HG02642 (cell line): Measurements from ENCODE around the gene ATXN7L3.
"Not testable (repeated sequence)": the region's sequence is repeated elsewhere in the genome, so short reads cannot be mapped to it uniquely, and the experiment has no call there.

ENCODE experiments used
- ATAC-seq: cut with Tn5 transposase; IDR thresholded peaks from one replicate; pipeline ENCODE4 v1.9.1; 2021; ENCODE audit warnings: mild to moderate bottlenecking; ENCODE audit not compliant: unreplicated experiment, poor library complexity

Gene ATXN7L3

DNA sequence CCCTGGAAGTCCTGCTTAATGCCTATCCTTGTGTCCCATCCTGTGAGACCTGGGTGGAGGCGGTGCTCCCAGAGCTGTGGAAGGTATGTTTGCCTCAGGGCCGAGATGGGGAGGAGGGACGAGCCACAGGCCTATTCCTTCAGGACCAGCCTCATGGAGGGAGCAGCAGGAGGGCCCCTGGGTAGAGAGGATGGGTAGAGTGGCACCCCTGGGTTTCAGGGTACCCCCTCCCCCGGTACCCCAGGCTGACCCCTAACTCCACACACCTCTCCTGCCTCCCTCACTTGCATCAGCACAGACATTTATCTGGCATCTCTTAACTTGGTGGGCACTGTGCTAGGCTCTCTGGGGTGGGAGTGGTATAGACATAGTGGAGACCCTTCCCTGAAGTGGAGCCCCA is 22.0 kb downstream of the ATXN7L3 start:
- no peak for ATAC-seq

- ATAC-seq = no peak
Measured at GRCh38 chr17:44176671-44177501, 22.8 kb downstream of the ATXN7L3 start.

DNA sequence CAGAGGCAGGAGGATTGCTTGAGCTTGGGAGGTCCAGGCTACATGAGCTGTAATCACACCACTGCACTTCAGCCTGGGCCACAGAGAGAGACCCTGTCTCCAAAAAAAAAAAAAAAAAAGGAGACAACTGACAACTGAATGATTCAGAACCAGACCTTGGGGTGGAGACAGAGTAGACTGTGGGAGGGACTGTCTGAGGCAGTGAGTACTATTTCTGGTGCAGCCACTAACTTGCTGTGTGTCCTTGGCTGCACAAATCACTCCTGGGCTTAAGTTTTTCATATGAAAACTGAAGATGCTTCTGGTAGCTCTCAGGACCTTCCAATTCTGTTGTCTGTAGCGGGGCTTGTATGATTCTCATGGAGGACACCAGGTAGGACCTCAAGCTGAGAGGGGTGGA is 23.4 kb downstream of the ATXN7L3 start:
- no peak for ATAC-seq

- ATAC-seq = no peak
Measured at GRCh38 chr17:44174427-44174826, 25.3 kb downstream of the ATXN7L3 start.

DNA sequence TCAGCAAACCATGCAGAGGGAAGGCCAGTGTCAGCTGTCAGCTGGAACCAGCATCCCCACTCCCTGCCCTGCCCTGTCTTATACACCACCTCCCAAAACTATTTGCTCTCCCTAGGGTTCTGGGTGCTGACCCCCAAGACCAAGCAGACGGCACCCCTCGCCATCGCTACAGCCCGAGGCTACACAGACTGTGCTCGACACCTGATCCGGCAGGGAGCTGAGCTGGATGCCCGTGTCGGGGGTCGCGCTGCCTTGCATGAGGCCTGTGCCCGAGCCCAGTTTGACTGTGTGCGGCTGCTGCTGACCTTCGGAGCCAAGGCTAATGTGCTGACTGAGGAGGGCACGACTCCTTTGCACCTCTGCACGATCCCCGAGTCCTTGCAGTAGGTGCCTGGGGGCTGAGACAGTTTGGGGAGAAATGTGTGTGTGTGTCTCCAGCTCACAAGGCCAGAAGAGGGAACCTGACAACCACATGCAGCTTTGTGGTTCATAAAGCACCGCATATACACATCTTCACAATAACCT is 27.7 kb downstream of the ATXN7L3 start:
- no peak for ATAC-seq

GRCh38 chr17:44170499-44171201 is 29.0 kb downstream of the ATXN7L3 start, which contains the start of gene ASB16:
ASB16 (plus strand) TSS chr17:44170704; CDS start chr17:44170790, 86 bp downstream.
- no peak for ATAC-seq

GRCh38 chr17:44170135-44170498 is 29.6 kb downstream of the ATXN7L3 start:
- no peak for ATAC-seq

- no peak for ATAC-seq
Measured at GRCh38 chr17:44167181-44167861, 32.4 kb downstream of the ATXN7L3 start.

DNA sequence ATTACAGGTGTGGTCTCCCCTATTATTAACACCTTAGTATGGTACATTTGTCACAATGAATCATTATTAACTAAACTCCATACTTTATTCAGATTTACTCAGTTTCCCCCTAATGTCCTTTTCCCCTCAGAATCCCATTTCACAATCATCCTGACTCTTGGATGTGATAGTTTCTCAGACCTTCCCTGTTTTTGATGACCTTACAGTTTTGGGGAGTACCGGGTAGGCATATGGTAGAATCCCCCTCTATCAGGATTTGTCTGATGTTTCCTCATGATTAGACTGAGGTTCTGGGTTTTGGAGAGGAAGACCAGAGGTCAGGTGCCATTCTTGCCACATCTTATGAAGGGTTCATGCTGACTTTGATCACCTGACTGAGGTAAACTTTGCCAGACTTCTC is 35.2 kb downstream of the ATXN7L3 start:
- no peak for ATAC-seq

DNA sequence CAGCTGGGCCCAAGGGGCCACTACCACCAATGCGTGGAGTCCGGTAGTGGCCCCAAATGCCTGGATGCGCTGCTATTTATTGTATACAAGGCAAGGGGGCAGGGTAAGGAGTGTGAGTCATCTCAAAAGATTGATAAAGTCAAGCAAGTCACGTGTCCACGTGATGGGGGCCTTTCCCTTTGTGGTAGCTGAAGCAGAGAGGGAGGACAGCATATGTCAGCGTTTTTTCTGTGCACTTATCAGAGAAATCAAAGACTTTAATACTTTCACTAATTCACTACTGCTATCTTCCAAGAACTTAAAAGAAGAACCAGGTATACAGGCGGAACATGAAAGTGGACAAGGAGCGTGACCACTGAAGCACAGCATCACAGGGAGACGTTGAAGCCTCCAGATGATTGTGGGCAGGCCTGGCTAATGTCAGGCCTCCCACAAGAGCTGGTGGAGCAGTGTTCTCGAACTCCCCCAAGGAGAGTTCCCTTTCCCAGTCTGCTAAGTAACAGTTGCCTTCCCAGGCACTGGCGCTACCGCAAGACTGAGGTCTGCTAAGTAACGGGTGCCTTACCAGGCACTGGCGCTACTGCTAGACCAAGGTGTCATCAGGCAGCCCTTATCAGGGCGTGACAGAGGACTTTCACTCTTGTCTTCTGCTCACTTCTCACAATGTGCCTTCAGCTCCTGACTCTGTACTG is 40.0 kb downstream of the ATXN7L3 start:
- no peak for ATAC-seq

- no peak for ATAC-seq
Measured at GRCh38 chr17:44155488-44155887, 44.2 kb downstream of the ATXN7L3 start.

DNA sequence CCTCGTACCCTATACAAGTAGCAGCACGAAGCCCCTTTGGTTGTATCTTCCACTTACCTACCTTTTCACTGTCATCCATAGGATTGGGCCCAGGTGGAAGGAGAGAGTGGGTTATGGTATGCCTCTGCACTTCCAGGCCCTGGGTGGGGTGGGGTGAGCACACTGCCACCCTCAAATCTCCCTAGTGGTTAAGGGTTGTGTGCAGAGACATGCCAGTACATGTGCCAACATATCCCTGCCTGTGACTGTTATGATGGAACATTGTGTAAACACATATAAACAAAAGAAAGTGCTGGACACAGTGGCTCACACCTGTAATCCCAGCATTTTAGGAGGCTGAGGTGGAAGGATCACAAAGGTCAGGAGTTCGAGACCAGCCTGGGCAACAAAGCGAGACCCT is 46.8 kb downstream of the ATXN7L3 start:
- no peak for ATAC-seq

DNA sequence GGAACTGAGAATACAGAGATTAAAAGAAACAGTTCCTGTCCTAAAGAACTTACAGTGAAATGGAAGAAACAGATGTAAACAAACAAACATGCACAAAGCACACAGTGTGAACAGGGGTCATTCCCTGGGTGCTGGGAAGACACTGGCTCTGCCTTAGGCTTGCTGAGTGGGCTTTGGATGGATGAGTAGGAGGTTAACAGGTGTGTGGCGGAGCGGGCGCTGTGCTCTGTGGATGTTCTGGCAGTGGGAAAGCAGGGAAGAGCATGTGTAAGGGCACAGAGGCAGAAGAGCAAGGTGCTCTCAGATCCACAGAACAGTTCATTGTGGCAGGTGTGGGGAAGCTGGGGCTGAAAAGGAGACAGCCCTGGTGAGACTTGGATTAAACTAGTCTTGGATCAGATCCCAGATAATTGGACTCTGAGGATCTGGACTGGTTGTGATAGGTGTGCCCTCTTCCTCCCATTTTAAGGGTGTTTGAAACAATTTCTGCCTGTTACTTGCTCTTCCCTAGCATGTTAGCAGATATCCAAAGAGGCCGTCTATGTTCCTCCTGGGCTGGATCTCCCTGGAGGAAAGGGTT is 49.8 kb downstream of the ATXN7L3 start:
- ATAC-seq = no peak

- ATAC-seq = not testable (repeated sequence)
Measured at GRCh38 chr17:44149066-44149465, 50.6 kb downstream of the ATXN7L3 start.

DNA sequence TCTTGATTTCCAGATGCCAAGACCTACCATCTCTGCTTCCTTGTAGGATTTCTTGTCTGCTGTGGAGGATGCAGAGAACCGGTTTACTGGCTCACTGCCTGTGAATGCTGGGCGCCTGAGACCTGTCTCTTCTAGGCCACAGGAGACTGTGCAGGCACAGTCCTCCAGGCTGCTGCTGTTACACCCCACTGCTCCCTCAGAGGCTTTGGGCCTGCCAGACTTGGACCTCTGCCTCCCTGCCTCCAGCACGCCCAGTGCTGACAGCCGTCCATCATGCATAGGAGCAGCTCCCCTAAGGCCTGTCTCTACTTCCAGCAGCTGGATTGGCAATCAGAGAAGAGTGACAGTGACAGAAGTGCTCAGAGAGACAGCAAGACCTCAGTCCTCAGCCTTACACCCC is 51.9 kb downstream of the ATXN7L3 start:
- ATAC-seq = no peak

DNA sequence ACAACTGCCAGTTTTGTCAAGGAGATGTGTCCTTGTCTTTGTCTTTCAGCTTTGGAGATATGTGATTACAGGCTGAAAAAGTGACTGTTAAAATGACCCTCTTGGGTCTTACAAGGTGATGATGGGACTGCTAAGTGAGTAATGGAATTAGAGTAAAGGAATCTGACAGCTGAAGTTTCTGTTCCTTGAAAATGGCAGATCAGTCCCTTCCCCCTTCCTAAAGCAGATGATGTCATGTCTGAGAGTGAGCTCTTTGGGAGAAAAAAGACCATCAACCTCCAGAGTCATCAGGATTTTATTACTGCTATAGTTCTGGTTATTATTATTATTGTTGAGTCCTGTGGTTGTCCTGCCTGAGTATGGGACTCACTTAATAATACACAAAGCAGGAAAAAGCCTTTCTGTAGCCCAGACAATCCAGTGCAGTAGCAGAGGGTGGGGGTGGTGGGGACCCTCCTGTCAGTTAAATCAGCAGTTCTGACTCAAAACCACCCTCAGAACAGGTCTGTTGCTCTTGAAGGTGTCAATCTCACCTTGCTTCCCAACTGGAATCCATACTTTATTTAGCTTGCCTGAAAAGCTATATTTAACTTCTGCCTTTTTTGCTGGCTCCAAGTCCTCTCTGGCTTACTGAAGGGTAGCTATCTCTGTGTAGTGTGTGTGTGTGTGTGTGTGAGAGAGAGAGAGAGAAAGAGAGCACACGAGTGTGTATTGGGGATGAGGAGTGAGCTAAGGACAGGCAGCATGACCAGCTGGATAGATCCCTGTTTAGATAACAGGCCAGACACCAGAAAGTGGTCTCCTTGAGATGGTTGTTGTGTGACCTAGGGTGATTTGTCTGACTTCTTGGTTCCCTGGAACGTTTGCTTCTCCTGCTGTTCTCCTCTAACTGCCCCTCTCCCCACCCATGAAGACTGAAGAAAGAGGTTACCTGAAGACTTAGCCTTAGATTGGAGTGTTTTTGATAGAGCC is 53.0 kb downstream of the ATXN7L3 start:
- ATAC-seq = no peak

DNA sequence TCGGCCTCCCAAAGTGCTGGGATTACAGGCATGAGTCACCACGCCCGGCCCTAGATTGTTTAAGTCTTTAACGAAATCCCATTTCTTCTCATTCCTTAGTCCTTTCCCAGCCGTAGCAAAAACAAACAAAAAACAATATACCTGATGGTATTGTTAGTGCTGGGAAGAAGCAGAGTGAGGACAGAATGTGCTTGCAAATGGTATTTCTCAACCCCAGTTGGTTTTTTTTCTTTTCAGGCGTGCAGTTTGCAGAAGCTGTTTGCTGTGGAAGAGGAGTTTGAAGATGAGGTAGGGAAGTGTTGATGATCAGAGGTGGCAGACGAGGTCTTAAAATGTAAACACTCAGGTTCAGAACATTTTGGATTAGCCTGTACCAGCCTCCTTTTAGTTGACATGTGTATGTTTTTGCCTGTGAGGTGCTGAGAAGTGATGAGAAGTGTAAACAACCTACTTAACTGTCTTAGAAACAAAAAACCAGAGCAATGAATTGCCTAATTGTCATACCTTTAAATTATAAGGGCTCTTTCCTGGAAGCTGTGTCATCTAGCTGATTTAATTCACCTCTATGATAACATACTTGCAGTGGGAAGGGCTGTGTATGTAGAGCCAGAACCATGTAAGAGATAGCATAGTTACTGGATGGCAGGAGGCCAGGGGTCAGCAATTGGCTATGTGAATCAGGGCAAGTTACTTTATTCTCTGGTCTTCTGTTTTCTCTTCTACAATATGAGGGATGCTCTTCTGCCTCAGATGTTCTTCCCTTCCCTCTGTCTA is 54.5 kb downstream of the ATXN7L3 start:
- ATAC-seq = no peak

DNA sequence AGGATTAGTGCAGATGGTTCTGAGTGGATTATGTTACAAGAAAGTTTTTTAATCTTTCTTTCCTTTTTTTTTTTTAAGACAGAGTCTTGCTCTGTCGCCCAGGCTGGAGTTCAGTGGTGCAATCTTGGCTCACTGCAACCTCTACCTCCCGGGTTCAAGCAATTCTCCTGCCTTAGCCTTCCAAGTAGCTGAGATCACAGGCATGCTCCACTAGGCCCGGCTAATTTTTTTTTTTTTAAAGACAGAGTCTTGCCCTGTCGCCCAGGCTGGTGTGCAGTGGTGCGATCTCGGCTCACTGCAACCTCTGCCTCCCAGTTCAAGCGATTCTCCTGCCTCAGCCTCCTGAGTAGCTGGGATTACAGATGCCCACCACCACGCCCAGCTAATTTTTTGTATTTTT is 55.8 kb downstream of the ATXN7L3 start:
- ATAC-seq = not testable (repeated sequence)
